Cardiac septum (tissue), 1 donor: ENCODE measurements around the gene PVALEF. TPM values are rescaled to one million over a fixed set of nuclear protein-coding genes. Genes with fewer than 3 reads are reported as not detected.

Source experiments
- DNase-seq: peaks from one replicate; pipeline ENCODE4 v3.0.0-alpha.2; 2020; ENCODE audit warnings: low spot score
- intact Hi-C: fragments of 100-400 bp; cut with DNase I; formaldehyde crosslinking; loops from one replicate; pipeline ENCODE4 v1.14.0; 2022
- total RNA-seq: library from RNA; stranded (reverse); fragmentation: NEBNext Ultra II Directional; extraction: Animal tissue kit (Norgen Biotek cat#: 25700); gene quantifications from one replicate; pipeline ENCODE4 v1.2.1, GENCODE V29; 2021
- donor health status: DM: no; HTN: no; CAD: no.

PVALEF gene
- total RNA-seq, 1 donor from 2014 or later, result not detected

DNA sequence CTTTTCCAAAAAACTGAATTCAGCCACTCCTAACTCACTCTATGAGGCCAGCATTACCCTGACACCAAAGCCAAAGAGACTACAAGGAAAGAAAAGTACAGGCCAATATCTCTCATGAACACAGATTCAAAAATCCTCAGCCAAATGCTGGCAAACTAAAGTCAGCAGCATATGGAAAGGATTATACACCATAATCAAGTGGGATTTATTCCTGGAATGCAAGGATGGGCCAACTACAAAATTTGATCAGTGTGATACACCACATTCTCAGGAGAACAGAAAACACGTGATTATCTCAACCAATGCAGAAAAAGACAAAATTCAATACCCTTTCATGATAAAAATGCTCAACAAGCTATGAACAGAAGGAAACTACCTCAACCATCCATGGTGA is 8.5 kb downstream of the PVALEF start:
- intact Hi-C loops, result no loop called here
- DNase-seq, result no peak

- DNase-seq, result no peak
- intact Hi-C loops, result no loop called here
Observed at GRCh38 chr17:81176666-81177065, 11.4 kb downstream of the PVALEF start.

DNA sequence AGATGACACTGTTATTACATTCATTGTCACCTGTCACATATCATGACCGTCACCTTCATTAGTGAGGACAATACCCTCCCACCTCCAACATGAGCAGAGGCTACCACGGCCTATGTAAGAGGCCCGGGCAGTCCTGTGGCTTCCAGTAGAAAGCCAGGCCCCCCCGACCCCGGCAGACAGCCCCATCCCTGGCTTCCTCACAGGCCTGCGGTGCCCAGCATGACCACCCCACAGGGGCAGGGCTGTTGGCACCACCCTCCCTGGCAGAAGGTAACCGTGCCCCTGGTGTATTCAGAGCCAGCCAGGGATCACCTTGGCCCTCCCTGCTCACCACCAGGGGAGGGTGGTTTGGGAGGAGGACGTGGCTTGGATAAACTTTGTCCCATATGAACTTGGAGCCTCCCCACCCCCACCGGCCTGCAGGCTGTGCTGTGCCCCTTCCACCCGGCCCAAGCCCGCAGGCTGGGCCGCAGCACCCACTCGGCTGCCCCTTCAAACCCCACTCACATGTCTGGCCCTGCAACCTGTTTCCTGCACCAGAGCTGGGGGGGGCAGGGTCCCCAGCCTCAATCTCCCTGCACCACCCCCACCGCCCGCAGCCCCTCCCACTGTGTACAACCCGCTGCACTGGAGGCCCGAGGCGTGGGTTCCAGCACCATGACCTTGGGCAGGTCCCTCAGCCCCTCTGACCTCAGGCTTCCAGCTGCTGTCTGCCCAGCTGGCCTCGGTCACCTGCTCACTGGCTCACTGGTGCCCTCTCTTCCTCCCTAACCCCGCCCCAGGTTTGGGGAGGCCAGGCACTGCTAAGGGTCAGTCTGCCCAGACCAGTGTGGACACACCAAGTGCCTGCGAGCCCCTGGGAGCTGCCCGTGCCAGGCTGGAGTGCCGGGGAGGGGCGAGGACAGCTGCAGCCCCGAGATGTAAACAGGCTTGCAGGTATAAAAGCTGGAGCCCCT is 13.1 kb downstream of the PVALEF start:
- no peak for DNase-seq
- intact Hi-C loops, result no loop called here

DNA sequence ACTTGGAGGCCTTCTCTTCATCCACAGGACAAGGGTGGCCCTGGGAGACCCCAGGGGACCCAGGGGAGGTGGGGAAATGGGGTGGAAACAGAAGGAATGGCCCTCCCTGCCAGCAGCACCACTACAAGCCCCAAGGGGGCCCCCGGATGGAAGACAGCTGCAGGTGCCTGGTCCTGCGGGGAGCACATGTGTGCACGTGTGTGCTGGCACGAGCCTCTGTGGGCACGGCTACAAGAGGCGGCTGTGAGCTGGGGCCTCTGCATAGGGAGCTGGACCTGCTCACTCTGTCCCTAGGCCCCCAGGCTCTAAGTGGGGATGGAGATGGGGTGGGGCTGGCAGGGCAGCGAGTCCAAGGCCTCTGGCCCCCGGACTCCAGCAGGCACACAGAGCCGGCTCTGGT is 13.9 kb downstream of the PVALEF start:
- intact Hi-C loops, result no loop called here
- no peak for DNase-seq

- no peak for DNase-seq
- intact Hi-C loops, result no loop called here
Observed at GRCh38 chr17:81179861-81180260, 14.6 kb downstream of the PVALEF start.

DNA sequence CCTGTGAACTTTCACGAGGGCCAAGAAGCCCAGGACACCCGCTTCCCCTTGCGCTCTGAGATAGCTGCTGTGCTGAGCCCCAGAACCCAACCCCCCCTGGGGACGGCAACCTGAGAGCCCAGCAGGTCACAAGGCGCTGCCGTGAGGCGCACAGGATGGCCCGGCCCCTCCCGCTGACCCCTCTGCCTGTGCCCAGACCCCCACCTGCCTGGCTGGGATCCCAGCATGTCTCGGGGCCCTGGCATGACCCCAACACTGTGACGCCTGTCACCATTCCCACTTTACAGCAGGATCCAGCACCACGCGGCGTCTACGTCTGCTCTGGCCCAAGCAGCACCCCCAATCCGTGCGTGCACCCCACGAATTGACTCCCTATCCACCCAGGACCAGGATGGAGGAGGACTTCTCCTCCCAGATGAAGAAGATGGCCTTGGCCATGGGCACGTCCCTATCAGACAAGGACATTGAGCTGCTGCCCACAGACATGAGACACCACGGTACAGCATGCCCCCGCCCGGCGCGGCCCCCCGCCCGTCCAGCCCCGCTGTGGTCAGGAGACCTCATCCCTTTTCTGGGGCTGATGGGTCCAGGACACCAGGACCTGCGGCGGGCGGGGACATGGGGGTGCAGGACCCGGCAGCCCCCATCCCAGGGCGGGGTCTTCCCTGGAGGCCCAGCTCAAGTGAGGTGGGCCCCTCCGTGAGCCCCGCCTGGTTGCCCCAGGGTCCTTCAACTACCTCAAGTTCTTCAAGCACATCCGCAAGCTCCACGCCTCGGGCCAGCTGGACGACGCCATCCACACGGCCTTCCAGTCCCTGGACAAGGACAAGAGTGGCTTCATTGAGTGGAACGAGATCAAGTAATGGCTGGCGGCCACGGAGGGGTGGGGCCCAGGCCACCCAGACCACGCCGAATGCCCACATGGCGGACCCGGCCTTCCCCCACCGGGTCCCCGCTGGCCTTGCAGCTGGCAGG is 15.8 kb downstream of the PVALEF start:
- intact Hi-C loops, result no loop called here

GRCh38 chr17:81181811-81182185 is 16.5 kb downstream of the PVALEF start:
- DNase-seq, result no peak
- intact Hi-C loops, result no loop called here

More for the DNA sequence above, 15.8 kb downstream of the PVALEF start:
- DNase-seq, result no peak

DNA sequence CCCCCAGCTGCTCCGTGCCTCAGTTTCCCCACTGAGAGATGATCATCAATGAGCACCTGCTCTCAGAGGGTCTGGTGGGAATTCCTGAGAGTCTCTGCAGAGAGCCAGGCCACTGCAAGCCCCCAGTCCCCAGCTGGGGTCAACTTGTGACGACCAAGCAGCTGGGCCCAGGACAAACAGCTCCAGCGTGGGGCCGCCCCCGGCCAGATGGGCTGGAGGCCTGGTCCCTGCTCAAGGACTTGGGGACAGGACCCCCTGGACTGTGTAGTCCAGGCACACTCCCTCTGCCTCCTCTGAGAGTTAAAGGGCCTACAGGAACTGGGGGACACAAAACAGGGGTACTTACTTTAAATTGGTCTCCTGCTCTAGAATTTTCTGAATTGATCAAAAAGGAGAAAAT is 17.3 kb downstream of the PVALEF start:
- DNase-seq, result no peak
- intact Hi-C loops, result no loop called here

DNA sequence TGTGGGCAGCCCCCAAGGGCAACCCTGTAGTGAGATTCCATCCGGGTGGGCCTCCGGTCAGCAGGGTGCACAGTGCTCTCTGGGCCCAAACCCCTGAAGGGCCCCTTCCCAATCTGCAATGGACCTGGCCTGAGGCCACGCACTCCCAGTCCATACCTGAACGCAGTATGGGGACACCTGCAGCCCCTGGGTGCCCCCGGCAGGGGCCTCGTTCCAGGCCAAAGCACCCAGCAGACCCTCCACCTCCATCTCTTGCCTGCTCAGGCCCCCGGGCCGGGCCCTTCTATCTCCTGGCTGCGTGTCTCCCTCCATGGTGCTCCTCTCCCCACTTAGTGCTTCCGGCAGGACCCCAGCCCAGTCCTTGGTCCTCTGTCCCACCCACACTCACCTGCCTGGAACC is 18.0 kb downstream of the PVALEF start:
- intact Hi-C loops, result no loop called here
- no peak for DNase-seq

- intact Hi-C loops, result no loop called here
- DNase-seq, result no peak
Observed at GRCh38 chr17:81183807-81184206, 18.5 kb downstream of the PVALEF start.

GRCh38 chr17:81184555-81184954 is 19.2 kb downstream of the PVALEF start:
- intact Hi-C loops, result no loop called here
- DNase-seq, result no peak

DNA sequence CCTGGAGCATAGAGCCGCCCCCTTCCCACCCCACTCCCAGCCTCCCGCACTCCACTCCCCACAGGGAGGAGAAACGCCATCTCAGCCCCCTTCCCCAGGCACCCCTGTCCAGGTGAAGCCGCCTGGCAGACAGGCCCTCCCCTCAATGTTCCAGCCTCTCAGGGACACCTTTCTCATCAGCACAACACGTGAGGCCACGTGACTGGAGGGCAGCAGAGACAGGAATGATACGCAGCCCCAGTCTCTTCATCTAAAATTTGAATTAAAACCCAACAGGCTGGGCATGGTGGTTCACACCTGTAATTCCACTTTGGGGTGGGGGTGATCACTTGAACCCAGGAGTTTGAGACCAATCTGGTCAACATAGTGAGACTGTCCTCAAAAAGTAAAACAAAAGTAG is 20.9 kb downstream of the PVALEF start:
- no peak for DNase-seq
- intact Hi-C loops, result no loop called here

- no peak for DNase-seq
- intact Hi-C loops, result no loop called here
Observed at GRCh38 chr17:81187120-81187519, 21.8 kb downstream of the PVALEF start.

GRCh38 chr17:81187586-81188490 is 22.5 kb downstream of the PVALEF start:
- DNase-seq, result no peak
- intact Hi-C loops, result no loop called here

DNA sequence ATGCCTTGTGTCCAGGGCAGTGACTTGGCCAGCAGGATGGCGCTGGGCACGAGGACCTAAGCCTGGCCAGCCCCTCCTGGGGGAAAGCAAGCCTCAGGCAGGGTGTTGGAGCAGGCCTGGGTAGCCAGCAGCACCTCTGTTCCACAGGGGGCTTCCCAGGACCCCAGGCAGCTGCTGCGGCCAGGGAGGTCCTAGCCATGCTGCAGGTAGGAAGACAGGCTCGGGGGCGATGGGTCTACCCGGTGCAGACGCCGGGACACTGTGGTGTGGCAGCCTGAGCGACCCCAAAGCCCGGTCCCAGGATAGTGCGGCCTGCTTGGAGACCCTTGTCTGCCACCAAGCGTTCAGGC is 23.2 kb downstream of the PVALEF start:
- no peak for DNase-seq

DNA sequence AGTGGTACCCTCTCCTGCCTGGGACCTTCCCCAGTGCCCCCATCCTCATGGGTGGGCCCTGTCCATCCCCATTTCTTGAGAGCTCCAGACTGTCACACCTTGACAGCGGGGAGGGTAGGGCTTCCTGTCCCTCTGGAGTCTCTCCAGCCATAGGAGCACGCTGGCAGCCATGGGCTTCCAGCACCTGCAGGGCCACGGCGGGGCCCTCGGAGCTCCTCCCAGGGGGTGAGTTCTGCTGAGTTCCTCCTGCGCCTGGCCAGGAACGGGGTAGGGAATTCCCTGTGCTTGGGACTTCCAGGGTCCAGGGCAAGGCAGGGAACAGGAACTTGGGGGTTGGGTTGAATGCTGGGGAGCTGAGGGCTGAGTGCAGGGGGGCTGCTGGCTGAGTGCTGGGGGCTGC is 23.7 kb downstream of the PVALEF start:
- intact Hi-C loops, result no loop called here
- DNase-seq, result no peak

More for the DNA sequence above, 23.2 kb downstream of the PVALEF start:
- intact Hi-C loops, result no loop called here

GRCh38 chr17:81189670-81190530 is 24.6 kb downstream of the PVALEF start:
- intact Hi-C loops, result no loop called here
- no peak for DNase-seq

- intact Hi-C loops, result no loop called here
- DNase-seq, result no peak
Observed at GRCh38 chr17:81190591-81190990, 25.3 kb downstream of the PVALEF start.

- intact Hi-C loops, result no loop called here
- no peak for DNase-seq
Observed at GRCh38 chr17:81191116-81191515, 25.8 kb downstream of the PVALEF start.
